ENCODE measurements around the gene E2F2.

The E2F2 gene

DNA sequence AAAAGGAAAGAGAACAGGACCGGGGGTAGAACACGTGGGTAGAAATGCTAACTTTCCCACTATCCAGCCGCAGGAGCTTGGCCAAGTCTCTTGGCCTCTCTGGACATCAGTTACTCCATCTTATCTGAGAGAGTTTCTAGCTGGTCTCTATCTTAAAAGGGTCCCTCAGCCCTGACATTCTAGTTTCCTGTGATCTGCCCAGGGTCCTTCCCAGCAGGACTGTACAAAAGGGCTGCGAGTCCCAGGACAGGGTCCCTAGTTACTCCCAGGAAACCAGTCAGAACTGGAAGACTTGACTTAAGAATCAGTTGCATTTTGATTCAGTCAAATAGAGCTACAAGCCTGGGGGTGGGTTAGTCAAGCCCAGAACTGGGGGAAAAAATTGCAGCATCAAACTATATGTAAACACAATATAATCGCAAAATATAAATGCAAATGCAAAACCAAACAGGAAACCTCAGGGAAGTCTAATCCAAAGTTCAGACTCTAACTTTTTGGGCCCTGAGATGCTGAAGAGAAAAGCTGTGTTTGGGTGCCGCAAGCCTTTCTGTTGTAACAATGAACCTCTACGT is 49.9 kb downstream of the E2F2 start:
- no peak for DNase-seq

DNA sequence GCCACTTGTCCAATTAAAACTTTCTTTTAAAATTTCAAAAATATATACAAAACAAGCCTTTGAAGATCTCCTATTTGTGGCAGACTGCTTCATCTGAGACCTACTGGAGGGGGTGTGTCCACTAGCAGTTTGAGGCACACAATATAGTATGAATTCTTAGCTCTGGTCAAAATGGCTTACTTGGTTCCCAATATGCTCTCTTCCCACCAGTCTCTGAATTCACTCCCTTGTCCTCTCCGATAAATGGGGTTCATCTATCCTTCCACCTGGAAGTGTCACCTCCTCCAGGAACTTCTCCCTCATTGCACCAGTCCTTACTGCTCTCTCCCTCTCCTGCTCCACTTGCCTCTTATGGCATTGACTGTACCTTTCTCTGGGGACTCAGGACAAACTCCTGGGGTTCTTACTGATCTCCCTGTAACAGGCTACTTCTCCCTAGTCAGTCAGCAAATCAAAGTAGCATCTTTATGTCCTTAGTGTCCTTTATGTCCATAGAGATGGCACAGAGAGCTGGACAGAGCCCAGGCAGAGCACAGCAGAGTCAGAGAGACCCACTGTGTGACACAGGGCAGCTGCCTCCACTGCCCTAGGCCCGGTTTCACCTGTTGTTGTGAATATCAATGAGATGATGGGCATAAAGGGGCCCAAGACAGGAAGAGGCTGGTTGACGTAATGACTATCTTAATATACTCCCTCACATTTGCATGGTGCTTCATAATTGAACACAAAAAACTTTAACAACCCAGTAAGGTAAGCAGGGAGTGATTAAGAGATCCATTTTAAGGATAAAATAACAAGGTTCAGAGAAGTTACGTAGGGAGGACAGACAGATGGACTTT is 50.6 kb downstream of the E2F2 start:
- no peak for DNase-seq

- no peak for DNase-seq
Observed at GRCh38 chr1:23479666-23479941, 51.4 kb downstream of the E2F2 start.

- DNase-seq, result no peak
Observed at GRCh38 chr1:23478896-23479665, 52.0 kb downstream of the E2F2 start.

GRCh38 chr1:23477359-23478144 is 53.5 kb downstream of the E2F2 start:
- no peak for DNase-seq

DNA sequence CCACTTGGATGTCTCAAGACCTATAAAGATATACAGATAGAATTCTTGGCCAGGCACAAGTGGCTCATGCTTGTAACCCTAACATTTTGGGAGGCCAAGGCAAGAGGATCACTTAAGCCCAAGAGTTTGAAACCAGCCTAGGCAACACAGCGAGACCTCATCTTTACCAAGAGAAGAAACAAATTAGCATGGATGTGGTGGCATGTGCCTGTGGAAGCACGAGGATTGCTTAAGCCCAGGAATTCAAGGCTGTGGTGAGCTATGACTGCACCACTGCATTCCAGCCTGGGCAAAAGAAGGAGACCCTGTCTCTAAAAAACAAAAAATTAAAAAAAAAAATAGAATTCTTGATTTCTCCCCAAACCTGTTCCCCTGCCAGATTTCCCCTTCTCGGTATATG is 55.4 kb downstream of the E2F2 start:
- DNase-seq, result no peak

GRCh38 chr1:23475134-23475628 is 55.9 kb downstream of the E2F2 start:
- DNase-seq, result no peak

GRCh38 chr1:23473037-23473800 is 57.8 kb downstream of the E2F2 start:
- no peak for DNase-seq

DNA sequence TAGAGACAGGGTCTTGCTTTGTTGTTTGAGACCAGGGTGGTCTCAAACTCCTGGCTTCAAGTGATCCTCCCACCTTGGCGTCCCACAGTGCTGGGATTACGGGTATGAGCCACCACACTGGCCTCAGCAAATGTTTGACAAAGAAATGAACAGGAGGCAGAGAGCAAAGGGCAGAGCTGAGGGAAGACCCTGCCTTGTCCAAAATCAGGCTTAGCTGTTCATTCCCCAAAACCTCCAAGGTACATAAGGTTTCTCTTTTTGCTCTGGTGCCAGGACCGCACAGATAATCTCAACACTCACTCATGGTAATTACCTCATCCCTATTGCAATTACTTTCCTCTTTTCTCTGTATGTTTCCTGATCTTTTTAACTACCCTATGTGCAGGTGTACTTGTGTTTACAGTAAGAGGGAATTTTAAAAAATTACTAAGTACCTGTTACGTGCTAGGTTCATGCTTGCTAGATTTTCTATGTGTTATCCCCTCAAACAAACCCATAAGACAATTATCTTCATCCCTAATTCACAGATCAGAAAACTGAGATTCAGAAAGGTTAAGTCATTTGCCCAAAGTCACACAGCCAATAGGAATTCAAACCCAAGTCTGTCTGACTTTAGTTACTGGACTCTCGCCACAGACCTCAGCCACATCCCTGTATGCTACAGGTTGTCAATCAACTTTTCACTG is 58.5 kb downstream of the E2F2 start:
- DNase-seq, result no peak

GRCh38 chr1:23471473-23472075 is 59.5 kb downstream of the E2F2 start:
- DNase-seq, result no peak

- DNase-seq, result no peak
Observed at GRCh38 chr1:23470282-23471070, 60.6 kb downstream of the E2F2 start.

- no peak for DNase-seq
Observed at GRCh38 chr1:23469372-23469982, 61.6 kb downstream of the E2F2 start.

DNA sequence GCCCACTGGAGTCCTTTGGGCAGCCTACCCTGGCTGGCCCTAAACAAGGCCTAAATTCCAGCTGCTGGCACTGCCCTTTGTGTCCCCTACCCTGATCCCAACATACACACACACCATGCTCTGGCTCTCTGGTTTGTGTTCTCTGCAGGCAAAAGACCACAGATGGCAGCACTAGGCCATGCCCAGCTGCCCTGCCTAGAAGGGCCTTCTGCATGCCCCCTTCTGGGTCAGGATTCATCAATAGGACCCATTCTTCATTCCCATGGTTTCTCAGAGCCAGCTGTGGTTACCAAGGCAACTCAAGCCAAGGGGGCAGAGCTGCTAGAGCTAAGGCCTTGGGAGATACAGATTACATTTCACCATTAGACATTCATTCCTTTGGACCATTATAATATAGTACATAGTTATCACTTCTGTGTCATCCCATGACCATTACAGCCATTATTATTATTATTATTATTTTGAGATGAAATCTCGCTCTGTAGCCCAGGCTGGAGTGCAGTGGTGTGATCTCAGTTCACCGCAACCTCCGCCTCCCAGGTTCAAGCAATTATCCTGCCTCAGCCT is 64.5 kb downstream of the E2F2 start:
- no peak for DNase-seq

GRCh38 chr1:23463286-23463685 is 67.7 kb downstream of the E2F2 start:
- no peak for DNase-seq

DNA sequence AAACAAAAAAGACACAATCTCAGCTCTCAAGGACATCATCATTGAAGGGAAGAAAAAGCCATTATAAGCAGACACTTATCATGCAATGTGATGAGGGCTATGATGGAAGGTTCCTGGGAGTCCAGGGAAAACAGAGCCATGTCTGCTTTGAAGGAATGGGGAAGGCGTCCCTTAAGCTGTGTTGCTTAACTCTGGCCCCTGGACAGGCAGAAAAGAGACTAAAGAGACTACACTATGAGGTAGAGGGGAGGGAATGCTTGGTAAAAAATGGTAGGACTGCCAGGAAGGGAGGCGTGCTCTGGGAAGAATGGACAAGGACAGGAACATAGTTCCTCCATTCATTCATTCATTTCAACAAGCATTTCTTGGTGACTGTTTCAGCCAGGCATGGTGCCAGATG is 68.3 kb downstream of the E2F2 start:
- no peak for DNase-seq

- no peak for DNase-seq
Observed at GRCh38 chr1:23461050-23461449, 70.0 kb downstream of the E2F2 start.

DNA sequence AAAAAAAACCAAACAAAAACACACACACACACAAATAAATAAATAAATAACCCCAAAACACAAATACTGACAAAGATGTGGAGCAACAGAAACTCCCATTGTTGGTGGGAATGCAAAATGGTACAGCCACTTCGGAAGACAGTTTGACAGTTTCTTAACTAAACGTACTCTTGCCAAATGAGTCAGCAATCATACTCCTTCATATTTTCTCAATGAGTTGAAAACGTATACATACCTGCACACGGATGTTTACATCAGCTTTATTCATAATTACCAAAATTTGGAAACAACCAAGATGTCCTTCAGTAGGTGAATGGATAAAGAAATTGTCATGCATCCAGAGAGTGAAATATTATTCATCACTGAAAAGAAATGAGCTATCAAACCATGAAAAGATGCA is 70.5 kb downstream of the E2F2 start:
- DNase-seq, result no peak

DNA sequence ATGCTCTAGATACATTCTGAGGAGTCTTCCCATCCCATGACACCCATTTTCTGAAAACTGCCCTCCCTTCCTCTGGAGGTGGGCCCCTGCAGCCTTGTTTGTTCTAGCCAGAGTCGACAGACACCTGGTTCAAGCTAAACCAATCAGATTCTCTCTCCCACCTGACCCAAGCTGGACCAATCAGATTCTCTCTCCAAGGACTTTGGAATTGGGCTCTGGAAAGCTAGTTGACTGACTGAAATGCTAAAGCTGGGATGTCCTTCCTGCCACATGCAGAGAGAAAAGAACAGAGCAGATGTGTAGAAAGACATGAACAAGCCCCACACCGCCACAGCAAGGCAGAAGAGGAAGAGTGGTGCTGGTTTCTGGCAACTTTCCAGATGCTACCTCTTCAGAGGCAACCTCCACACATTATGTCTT is 71.7 kb downstream of the E2F2 start:
- DNase-seq, result no peak
